GM19351 (cell line): ENCODE measurements around the gene SKA2.
A peak's percentile ranks its signal among the peaks of the same experiment; 100 is the strongest.
"Not testable (repeated sequence)": the region's sequence is repeated elsewhere in the genome, so short reads cannot be mapped to it uniquely, and the experiment has no call there.

ENCODE experiments used
- ATAC-seq: cut with Tn5 transposase; IDR thresholded peaks from one replicate; pipeline ENCODE4 v1.9.1; 2021; ENCODE audit warnings: mild to moderate bottlenecking, moderate library complexity; ENCODE audit not compliant: unreplicated experiment

SKA2 gene

DNA sequence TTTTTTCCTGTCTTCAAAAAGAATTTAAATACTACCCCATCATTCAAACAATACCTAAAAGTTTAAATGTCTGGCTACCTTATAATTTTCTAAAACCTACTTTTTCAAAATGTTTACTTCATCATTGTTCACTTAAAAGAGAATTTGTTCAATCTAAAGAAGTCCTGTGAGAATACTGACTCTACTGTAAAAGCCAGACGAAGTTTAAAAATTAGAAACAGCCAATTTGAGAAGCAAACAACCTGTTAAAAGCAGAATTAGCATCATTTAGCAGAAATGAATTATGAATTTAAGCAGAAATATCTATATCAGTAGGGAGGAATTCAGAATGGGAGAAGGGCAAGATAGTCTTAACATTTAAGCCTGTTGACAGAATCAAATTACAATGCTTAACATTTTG is 2.1 kb downstream of the SKA2 start:
- ATAC-seq, result no peak

GRCh38 chr17:59151591-59151990 is 3.4 kb downstream of the SKA2 start:
- no peak for ATAC-seq

DNA sequence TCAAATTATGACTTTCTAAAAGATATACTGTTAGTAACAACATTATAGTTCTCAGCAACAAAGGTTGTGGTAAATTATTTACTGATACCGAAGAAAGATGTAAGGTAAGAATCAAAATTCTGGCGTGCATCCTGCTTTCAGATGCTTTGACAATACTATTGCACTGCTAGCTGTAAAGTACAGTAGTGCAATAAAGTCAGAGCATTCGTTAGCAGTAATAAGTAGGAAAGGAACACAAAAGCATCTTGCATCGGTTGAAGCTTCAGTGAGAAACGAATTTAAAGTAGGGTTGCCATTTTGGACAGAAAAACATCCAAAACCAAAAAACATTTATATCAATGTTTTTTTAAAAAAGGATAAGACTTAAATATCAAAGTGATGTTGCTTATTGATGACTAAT is 4.0 kb downstream of the SKA2 start:
- no peak for ATAC-seq

DNA sequence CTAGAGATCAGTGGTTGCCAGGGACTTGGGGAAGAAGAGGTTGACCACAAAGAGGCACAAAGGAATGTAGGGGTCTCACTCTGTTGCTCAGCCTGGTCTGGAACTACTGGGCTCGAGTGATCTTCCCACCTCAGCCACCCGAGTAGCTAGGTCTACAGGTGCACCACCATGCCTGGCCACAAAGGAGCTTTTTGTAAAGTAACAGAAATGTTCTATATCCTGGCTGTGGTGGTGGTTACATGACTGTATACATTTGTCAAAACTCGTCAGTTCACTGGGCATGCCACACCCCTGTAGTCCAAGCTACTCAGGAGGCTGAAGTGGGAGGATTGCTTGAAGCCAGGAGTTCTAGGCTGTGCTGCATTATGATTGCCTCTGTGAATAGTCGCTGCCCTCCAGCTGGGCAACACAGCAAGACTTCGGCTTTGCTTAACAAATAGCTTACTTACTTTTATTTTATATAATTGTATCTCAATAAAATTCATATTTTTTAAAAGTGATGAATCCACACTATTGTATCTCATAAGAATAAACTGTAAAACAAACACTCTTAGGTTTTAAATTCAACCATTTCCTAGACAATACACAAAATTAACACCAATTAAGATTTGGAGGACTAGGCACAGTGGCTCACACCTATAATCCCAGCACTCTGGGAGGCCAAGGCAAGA is 5.0 kb downstream of the SKA2 start:
- ATAC-seq, result no peak

DNA sequence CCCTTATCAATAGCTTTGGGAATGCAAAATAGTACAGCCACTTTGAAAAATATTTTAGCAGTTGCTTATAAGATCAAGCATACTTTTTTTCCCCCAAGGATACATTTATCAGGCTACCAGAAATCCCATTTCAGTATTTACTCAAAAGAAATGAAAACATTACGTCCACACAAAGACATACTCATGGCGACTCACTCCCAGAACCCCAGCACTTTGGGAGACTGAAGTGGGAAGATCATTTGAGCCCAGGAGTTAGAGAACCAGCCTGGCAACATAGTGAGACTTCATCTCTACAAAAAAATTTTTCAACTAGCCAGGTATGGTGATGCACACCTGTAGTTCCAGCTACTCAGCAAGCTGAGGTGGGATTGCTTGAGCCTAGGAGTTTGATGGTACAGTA is 5.9 kb downstream of the SKA2 start:
- ATAC-seq, result no peak

DNA sequence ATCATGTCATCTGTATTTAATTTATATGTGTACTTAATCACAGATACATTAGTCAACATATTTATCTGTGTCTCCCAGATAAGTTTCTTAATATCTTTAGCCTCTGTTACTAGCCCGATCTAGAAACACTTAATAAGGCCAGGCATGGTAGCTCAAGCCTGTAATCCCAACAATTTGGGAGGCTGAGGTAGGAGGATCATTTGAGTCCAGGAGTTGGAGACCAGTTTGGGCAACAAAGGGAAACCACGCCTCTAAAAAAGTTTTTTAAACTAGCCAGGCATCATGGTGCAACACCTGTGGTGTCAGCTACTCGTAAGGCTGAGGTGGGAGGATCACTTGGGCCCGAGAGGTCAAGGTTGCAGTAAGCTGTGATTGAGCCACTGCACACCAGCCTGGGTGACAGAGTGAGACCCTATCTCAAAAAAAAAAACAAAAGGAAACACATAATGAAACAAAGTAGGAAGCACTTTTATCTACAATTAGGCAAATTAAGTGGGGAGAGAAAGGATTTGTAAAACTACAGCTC is 9.4 kb downstream of the SKA2 start:
- no peak for ATAC-seq

DNA sequence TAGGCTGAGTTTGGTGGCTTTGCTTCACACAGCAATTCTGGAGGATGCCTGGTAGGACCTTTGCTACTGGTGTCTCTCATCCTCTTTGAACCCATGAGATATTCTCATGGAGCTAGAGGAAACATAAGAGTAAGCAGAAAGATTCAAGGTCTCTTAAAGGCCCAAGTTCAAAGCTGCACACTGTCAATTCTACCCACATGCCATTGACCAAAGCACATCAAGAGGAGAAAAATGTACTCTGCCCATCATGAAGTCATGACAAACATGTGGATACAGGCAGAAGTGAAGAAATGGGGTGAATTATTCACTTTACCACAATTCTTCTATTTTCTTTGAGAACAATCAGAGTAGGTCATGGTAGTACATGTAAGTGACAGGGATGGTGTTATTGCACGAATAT is 13.1 kb downstream of the SKA2 start:
- ATAC-seq, result no peak

DNA sequence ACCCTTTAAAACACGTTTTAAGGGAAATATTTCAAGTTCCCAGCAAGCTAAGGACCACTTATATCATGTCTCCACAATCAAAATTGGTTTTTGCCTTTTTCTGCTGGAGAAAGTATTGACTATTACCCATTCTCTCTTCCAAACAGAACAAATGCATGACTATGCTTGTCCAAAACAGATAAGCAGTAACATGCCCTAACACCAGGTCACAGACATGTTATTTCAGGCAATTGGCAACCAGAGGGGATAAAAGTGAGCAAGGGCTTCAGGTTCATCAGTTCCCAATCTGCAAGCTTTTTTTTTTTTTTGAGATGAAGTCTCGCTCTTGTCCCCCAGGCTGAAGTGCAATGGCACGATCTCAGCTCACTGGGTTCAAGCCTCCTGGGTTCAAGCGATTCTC is 15.0 kb downstream of the SKA2 start:
- ATAC-seq, result no peak

DNA sequence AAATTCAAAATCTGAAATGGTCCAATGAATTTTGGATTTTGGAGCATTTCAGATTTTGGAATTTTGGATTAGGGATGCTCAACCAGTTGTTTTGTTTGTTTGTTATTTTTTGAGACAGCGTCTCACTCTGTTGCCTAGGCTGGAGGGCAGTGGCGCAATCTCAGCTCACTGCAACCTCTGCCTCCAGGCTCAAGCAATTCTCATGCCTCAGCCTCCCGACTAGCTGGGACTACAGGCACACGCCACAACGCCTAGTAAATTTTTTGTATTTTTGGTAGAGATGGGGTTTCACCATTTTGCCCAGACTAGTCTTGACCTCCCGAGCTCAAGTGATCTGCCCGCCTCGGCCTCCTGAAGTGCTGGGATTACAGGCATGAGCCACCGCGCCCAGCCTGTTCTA is 16.6 kb downstream of the SKA2 start:
- ATAC-seq, result not testable (repeated sequence)

GRCh38 chr17:59131131-59131530 is 23.9 kb downstream of the SKA2 start:
- ATAC-seq, result no peak

DNA sequence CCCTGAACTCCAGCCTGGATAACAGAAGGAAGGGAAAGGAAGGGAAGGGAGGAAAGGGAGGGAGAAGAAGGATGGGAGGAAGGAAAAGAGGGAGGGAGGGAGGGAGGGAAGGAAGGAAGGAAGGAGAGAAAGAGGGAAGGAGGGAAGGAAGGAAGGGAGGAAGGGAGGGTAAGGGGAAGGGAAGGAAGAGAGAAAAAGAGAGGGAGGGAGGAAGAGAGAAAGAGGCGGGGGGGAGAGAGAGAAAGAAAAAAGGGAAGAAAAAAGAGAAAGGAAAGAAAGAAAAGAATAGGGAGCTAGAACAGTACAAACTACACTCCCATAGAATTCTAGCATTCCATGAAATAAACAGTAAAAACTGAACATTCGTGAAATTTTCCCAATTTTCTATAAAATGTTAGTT is 25.2 kb downstream of the SKA2 start:
- ATAC-seq, result no peak

- ATAC-seq, result no peak
Measured at GRCh38 chr17:59126809-59127417, 28.1 kb downstream of the SKA2 start.

- peak; percentile 42 for ATAC-seq
Measured at GRCh38 chr17:59124665-59125064, 30.3 kb downstream of the SKA2 start.

GRCh38 chr17:59121901-59122480 is 33.0 kb downstream of the SKA2 start:
- ATAC-seq, result no peak

DNA sequence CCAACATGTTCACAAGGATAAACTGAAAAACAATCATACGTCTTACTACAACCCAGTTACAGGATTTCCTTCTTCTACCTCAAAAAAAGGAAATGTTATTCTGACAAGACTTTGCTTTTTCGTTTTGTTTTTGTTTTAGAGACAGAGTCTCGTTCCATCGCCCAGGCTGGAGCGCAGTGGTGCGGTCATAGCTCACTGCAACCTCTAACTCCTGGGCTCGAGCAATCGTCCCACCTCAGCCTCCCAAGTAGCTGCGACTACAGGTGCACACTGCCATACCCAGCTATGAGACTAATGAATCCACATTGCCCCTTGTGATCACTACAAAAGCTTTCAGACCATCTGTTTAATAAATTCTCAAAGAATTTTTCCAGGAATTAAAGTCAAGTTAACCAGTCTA is 39.5 kb downstream of the SKA2 start:
- ATAC-seq, result no peak

DNA sequence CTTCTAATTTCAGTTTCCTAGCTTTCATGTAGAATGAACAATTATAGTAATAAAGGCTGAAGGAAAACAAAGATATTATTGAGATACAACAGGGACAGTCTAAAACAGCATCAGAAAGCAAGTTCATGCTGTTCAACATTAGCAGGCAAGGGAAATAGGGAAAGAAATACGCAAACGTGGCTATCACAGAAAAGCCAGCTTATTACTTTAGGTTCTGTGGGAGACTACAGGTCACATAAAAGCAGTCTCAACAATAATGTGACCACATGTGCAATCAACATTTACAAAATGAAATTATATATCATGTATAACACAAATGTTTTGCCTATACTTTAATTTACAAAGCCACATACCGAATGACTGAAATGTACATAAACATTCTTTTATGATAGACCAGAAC is 43.4 kb downstream of the SKA2 start:
- ATAC-seq, result no peak

GRCh38 chr17:59110973-59111372 is 44.0 kb downstream of the SKA2 start:
- no peak for ATAC-seq

- no peak for ATAC-seq
Measured at GRCh38 chr17:59108400-59109102, 46.4 kb downstream of the SKA2 start.

GRCh38 chr17:59107306-59107670 is 47.7 kb downstream of the SKA2 start:
- no peak for ATAC-seq

DNA sequence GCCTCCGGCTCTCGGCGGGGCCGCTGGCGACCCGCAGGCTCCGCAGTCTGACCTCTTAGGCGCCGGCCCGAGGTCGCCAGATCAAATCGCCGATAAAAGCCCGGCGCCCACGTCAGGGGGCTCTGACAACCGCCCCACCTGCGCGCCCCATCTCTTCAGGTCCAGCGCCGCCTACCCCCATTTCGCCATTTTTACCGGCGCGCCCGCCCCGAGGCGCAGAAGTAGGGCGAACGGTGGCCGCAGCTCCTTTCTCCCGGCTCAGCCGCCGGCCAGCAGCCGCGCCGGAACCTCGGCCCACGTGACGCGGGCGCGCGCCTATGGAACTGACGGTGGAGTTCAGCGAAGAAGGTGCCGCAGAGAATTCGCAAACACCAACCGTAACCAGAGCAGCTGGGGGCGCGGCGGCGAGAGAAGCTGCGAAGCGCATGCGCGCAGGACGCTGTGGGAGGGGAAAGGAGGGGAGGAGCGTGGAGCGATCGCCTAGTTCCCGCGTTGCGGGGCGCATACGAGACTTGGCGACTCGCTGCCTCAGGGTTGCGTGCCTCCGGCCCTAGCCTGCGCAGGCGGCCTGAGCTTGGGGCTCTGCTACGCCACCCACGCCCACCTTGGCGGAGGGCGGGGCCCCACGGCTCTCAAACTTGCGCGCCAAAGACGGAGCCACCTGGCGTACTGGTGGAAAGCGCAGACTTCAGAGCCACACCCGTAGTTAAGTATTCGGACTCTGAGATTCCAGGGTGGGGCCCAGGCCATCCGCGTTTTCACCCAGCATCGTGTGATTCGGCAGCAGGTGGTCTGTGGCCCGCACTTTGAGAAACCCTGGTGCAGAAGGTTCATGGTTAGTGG is 48.3 kb downstream of the SKA2 start, which contains the start of gene TRIM37:
TRIM37 (minus strand) TSS at position 418 of the 843 bp plus-strand sequence. CDS start 419 bp downstream, outside the sequence.
- peak; percentile 91 for ATAC-seq
